ENCODE results near the gene NPEPL1.
"Not testable (repeated sequence)": the region's sequence is repeated elsewhere in the genome, so short reads cannot be mapped to it uniquely, and the experiment has no call there.

NPEPL1 gene

GRCh38 chr20:58745391-58745790 is 52.8 kb downstream of the NPEPL1 start:
- DNase-seq = no peak

GRCh38 chr20:58746620-58747019 is 54.0 kb downstream of the NPEPL1 start:
- DNase-seq = no peak

DNA sequence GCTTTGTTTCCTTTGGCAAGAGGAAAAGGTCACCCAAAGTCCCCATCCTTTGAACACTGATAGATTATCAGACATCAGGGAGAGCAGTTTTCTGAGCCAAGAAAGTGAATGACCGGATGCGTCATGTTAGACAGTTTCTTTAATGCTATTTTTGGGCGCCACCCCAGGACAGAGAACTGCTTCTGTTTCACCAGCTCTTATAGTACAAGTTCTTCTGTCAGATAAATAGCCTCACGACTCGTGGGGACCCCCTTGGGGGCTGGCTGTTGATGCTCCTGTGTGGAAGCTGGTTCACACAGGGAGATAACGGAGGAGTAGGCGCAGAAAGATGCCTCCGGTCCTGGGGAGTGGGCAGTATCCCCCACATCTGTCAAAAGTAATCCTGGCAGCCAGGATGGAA is 54.6 kb downstream of the NPEPL1 start:
- DNase-seq = no peak

GRCh38 chr20:58748618-58749017 is 56.0 kb downstream of the NPEPL1 start:
- DNase-seq = no peak

- no peak for DNase-seq
Measured at GRCh38 chr20:58749098-58749769, 56.6 kb downstream of the NPEPL1 start.

- DNase-seq = no peak
Measured at GRCh38 chr20:58749979-58750378, 57.4 kb downstream of the NPEPL1 start.

DNA sequence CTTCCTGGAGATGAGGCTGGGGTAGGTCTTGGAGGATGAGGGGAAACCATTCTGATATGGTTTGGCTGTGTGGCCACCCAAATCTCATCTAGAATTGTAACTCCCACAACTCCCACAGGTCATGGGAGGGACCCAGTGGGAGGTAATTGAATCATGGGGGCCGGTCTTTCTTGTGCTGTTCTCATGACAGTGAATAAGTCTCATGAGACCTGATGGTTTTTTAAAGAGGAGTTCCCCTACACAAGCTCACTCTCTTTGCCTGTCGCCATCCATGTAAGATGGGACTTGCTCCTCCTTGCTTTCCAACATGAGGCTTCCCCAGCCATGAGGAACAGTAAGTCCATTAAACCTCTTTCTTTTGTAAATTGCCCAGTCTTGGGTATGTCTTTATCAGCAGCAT is 58.1 kb downstream of the NPEPL1 start:
- not testable (repeated sequence) for DNase-seq

GRCh38 chr20:58751979-58752378 is 59.4 kb downstream of the NPEPL1 start:
- DNase-seq = no peak

DNA sequence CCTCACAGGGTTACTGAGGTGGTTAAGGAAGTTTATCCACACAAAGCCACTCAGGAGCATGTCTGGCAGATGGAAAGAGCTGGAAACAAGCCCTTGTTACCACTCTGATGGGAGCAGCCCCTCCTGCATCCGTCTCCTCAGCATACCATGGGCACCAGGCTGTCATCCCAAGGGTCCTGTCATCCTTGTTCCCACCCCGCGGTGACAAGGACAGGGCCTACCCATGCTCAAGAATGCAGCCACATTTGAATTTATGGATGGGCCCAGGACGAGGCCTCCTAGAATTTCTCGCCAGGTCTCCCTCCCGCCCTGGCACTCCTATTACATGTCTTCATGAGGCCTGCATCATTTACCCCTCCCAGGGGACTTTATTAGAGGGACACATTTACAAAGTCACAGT is 60.0 kb downstream of the NPEPL1 start:
- DNase-seq = no peak

GRCh38 chr20:58753267-58753921 is 60.8 kb downstream of the NPEPL1 start:
- DNase-seq = no peak

DNA sequence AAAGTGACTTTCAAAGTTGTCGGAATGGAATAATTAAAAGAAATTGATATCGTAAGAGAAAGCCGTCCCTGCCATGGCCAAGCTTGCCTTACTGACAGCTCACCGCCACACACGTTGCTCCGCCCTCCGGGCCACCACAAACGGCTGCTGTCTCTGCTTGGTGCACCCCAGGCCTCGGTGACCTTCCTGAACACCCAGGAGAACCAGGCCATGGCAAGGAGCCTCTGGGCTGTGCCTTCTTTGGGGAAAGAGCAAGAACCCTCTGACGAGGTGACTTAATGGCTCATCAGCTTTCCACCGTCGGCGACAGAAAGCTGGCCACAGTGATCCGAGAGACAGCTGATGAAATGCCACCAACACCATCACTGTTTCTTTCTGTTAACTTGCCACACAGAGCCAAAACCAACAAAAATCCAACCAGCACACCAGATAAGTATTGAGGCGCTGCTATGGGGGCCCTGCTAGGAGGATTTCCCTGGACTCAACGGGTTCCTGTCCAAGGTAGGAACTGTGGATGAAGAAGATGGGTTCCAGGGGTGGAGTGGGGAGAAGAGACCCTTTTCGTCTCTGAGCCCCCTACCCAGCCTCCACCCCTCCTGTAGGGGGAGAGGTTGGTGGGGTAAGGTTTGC is 61.4 kb downstream of the NPEPL1 start:
- DNase-seq = no peak

GRCh38 chr20:58754584-58754983 is 62.0 kb downstream of the NPEPL1 start:
- DNase-seq = no peak

DNA sequence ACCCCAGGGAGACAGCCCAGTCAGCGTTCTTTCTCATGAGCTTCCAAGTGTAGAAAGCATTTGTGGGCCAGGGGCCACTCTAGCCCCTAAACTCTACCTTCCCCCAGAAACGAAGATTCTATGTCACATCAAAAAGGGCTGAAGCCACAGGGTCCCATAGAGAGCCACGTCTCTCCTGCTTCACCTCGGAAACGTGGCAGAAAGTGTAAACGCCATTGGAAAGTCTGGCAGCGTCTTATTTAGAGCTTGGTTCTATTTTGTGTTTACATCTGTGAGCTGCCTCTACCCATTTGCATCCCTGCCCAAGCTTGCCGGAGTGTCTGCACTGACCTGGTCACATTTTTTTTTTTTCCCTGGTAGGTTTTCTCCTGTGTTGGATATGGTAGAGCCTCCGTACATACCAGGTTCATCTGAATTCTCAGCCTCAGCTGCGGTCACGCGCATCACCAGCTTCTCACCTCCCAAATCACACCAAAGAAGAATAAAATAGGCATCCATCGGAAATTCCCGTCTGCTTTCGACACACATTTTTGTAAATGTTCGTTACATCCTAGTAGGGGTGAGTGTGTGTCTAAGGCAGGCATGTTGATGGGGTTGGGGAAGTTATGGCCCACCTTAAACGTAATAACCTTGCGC is 62.6 kb downstream of the NPEPL1 start:
- no peak for DNase-seq

GRCh38 chr20:58755766-58756449 is 63.3 kb downstream of the NPEPL1 start:
- DNase-seq = no peak

GRCh38 chr20:58756450-58756775 is 63.8 kb downstream of the NPEPL1 start:
- DNase-seq = no peak

DNA sequence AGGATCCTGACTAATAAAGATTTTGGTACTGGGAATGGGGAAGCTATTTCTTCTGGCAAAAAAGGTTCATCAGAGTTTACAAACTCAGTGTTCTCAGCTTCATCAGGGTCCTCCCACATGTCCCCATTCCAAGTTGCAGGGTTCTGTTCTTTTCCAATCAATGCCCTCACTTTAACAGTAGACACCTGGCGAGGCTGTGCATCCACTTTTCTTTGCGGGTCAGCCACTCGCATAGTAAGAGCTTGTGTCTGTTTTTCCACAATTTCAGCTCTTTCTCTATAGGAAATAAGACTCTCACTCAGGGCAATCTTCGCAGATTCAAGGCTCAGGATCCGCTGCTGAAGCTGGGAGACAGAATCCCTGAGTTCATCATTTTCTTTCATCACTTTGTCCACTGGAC is 65.0 kb downstream of the NPEPL1 start:
- DNase-seq = not testable (repeated sequence)

- no peak for DNase-seq
Measured at GRCh38 chr20:58759947-58760346, 67.3 kb downstream of the NPEPL1 start.

DNA sequence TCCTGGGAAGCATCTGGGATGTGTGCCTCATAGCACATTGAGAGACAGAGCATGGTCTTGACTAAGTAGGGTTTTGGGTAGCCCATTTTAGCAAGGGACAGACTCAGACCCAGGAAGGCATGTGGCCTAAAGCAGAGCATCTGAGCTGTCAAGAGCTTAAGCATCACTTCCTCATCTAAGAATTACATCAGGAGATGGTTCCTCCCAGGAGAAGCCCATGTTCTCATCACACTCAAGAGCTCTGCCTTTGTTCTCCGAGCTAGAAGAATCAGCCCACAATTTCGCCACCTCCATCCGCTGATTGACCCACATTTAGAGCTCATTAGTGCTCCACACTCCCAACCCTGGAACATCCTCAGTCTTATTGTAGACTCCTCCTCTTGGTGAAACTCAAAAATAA is 68.3 kb downstream of the NPEPL1 start:
- no peak for DNase-seq

DNA sequence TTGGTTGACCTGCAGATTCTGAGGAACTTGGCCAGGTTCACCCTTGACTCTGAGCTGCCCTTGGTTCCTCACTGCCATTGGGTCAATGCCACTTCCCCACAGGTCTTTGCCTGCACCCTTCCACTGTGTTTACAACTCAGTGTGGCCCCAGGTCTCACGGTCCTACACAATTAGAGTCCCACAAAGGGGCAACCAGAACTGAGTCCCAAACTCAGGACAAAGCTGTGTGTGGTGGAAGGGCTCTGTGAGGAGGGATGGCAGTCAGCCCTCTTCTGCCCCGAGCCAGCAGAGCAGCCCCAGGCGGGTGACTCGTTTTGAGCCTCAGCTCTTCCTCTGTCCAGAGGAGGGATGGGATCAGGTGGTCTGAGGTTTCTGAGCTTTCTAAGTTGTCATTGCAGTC is 69.5 kb downstream of the NPEPL1 start:
- no peak for DNase-seq

DNA sequence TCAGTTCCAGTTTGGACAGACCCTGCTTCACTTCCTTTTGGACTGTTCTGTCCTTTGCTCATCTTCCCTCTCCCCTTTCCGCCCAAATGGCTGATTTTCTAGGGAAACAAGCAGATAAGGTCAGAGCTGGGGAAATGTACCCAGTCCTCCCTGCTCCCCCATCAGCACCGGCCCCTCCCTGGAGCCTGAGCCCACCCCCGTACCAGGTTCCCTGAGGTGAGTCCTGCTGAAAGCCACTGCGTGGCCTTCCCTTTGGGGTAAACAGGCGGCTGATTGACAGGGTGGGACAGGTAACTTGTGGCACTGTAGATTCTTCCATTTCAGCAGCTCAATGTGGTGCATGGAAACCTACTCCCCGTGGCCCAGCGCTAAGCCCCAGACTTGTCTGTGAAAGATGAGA is 70.5 kb downstream of the NPEPL1 start:
- no peak for DNase-seq

Data from SW 1271 (cell line).